HEK293T (cell line): ENCODE results near the gene SMIM41.

Experiments
- CTCF ChIA-PET: fragments of 350-600 bp; formaldehyde crosslinking; extraction: SDS; loops from one replicate; lab custom pipeline; 2021; ENCODE audit warnings: antibody characterized with exemption, inconsistent platforms; lab: Yijun Ruan, JAX
- POLR2A ChIA-PET: fragments of 350-600 bp; formaldehyde crosslinking; extraction: SDS; loops from one replicate; lab custom pipeline; 2020; ENCODE audit warnings: antibody characterized with exemption, inconsistent platforms; lab: Yijun Ruan, JAX
- DNase-seq: peaks from one replicate; pipeline ENCODE4 v3.0.0; 2012; ENCODE audit warnings: mixed read lengths; ENCODE audit errors: extremely low spot score
- ARNT ChIP-seq: fragments of 450-650 bp; IDR thresholded peaks from 2 replicates; pipeline ENCODE4 v1.6.1; 2017; ENCODE audit warnings: mild to moderate bottlenecking
- BHLHE40 ChIP-seq: fragments of 450-650 bp; IDR thresholded peaks from 2 replicates; pipeline ENCODE4 v1.6.1; 2016; ENCODE audit warnings: mild to moderate bottlenecking, moderate library complexity, borderline replicate concordance
- CTBP1 ChIP-seq: fragments of 450-650 bp; IDR thresholded peaks from 2 replicates; pipeline ENCODE4 v1.6.1; 2016; ENCODE audit warnings: borderline replicate concordance
- ELF4 ChIP-seq: fragments of 450-650 bp; IDR thresholded peaks from 2 replicates; pipeline ENCODE4 v1.6.1; 2017; ENCODE audit warnings: antibody characterized with exemption
- FOXA1 ChIP-seq: fragments of 450-650 bp; IDR thresholded peaks from 2 replicates; pipeline ENCODE4 v1.6.1; 2016; ENCODE audit warnings: mild to moderate bottlenecking
- FOXK2 ChIP-seq: fragments of 450-650 bp; IDR thresholded peaks from 2 replicates; pipeline ENCODE4 v1.6.1; 2016; ENCODE audit warnings: mild to moderate bottlenecking
- FOXM1 ChIP-seq: fragments of 450-650 bp; IDR thresholded peaks from 2 replicates; pipeline ENCODE4 v1.6.1; 2017; ENCODE audit warnings: mild to moderate bottlenecking, borderline replicate concordance
- HDGF ChIP-seq: fragments of 450-650 bp; IDR thresholded peaks from 2 replicates; pipeline ENCODE4 v1.6.1; 2017; ENCODE audit warnings: antibody characterized with exemption, borderline replicate concordance
- L3MBTL2 ChIP-seq: fragments of 450-650 bp; conservative IDR thresholded peaks from 2 replicates; pipeline ENCODE4 v1.6.1; 2016; ENCODE audit warnings: mild to moderate bottlenecking
- LEF1 ChIP-seq: fragments of 450-650 bp; IDR thresholded peaks from 2 replicates; pipeline ENCODE4 v1.6.1; 2017; ENCODE audit warnings: mild to moderate bottlenecking, borderline replicate concordance
- NFRKB ChIP-seq: fragments of 450-650 bp; IDR thresholded peaks from 2 replicates; pipeline ENCODE4 v1.6.1; 2016; ENCODE audit warnings: mild to moderate bottlenecking, moderate library complexity
- SP1 ChIP-seq: fragments of 450-650 bp; IDR thresholded peaks from 2 replicates; pipeline ENCODE4 v1.6.1; 2017
- SUZ12 ChIP-seq: fragments of 450-650 bp; IDR thresholded peaks from 2 replicates; pipeline ENCODE4 v1.6.1; 2016; ENCODE audit warnings: mild to moderate bottlenecking
- TARDBP ChIP-seq: fragments of 450-650 bp; IDR thresholded peaks from 2 replicates; pipeline ENCODE4 v1.6.1; 2016
- ZNF384 ChIP-seq: fragments of 450-650 bp; IDR thresholded peaks from 2 replicates; pipeline ENCODE4 v1.6.1; 2016
- TF ChIP-seq, protein P1 (sequence below): fragments of 450-650 bp; IDR thresholded peaks from 2 replicates; pipeline ENCODE4 v1.6.1; 2016

SMIM41 gene

GRCh38 chr12:52042706-52043385 lies 36.7 kb upstream of the SMIM41 start:
- no peak for TF ChIP-seq L3MBTL2
- no peak for TF ChIP-seq BHLHE40
- TF ChIP-seq SP1: no peak
- TF ChIP-seq SUZ12: no peak
- no peak for TF ChIP-seq CTBP1
- TF ChIP-seq LEF1: no peak
- no peak for TF ChIP-seq NFRKB
- TF ChIP-seq, protein P1, sequence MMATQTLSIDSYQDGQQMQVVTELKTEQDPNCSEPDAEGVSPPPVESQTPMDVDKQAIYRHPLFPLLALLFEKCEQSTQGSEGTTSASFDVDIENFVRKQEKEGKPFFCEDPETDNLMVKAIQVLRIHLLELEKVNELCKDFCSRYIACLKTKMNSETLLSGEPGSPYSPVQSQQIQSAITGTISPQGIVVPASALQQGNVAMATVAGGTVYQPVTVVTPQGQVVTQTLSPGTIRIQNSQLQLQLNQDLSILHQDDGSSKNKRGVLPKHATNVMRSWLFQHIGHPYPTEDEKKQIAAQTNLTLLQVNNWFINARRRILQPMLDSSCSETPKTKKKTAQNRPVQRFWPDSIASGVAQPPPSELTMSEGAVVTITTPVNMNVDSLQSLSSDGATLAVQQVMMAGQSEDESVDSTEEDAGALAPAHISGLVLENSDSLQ: no peak
- no peak for TF ChIP-seq FOXK2
- no peak for TF ChIP-seq FOXM1
- POLR2A ChIA-PET: no interaction called here
- DNase-seq: no peak
- CTCF ChIA-PET: no interaction called here

DNA sequence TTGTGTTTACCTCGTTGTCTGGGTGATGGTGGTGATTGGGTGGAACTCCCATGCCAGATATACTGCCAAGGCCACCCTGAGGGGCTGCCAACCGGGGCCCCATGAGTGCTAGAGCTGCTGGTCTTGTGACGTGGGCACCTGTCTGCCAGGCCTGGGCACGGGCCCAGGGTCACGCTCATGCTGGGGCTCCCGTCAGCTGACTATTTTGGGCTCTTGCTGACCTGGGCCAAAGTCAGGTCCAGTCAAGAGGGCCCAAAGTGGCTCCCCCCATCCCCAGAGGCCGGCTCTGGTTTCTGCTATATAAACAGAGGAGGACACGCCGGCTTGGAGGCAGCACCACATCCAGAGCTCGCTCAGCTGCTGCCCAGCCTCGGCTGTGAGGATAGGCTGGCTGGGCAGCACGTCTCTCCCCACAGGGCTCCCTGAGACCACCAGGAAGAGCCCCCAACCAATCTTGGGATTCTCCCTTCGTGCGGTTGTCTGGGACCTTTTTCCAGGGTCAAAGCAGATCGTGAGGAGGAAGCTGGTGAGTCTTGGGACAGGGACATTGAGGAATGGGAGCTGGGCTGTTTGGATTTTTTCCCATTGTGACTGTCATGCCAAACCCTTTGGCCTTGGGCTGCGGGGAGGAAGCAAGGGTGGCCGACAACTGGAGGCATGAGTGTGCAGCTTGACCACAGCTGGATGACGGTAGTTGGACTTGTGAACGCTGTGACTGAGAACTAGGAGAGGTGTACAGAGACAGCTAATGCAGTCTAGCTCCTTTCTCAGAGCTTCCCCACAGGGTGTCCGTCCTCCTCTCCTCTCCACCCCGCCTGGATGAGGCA lies 35.9 kb upstream of the SMIM41 start:
- ChIA-PET POLR2A (no interaction called here), CTCF (interaction anchor here (1.0 kb wide), 1 partner anchor 18 kb away, joined by 6 read pairs; no protein-coding TSS in a partner anchor)
- no peak for TF ChIP-seq NFRKB
- TF ChIP-seq CTBP1: no peak
- TF ChIP-seq ARNT: no peak
- DNase-seq: no peak

DNA sequence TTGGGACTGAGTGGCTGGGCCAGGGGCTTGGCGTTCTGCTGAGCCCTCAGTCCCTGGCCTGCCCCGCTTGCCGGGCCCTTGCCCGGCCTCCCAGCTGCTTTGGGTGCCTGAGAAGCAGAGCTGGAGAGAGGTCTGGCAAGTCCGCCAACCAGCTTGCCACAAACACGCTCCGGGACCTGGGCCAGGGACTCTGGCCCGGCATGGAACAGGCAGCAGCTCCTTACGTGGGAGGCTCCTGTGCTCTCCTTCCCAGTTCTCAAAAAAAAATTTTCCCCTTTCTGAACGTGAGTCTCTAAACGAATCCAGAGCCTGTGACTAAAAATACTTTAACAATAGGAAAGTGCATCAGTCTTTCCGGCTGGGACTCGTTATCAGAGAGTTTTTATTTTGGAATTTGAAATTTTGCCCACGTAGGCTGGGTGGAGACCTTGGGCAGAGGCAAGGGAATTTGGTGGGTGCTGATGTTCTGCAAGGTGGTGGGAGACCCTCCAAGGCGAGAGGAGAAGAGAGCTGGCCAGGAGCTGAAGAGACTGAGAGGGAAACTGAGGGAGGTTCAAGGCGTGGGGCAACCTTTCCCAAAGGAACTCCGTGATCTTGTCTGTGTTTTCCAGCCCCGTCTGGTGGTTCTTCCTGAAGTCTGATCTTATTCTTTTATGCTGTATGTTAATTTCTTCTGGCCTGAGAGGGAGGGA lies 35.1 kb upstream of the SMIM41 start:
- POLR2A ChIA-PET: interaction anchor here (1.2 kb wide), 1 partner anchor 19 kb away, joined by 3 read pairs; no protein-coding TSS in a partner anchor
- CTCF ChIA-PET: interaction anchor here (1.0 kb wide), 1 partner anchor 19 kb away, joined by 6 read pairs; no protein-coding TSS in a partner anchor
- DNase-seq: no peak
- TF ChIP-seq BHLHE40 (no peak), ZNF384 (no peak), LEF1 (no peak), ARNT (no peak), L3MBTL2 (no peak), NFRKB (no peak)

DNA sequence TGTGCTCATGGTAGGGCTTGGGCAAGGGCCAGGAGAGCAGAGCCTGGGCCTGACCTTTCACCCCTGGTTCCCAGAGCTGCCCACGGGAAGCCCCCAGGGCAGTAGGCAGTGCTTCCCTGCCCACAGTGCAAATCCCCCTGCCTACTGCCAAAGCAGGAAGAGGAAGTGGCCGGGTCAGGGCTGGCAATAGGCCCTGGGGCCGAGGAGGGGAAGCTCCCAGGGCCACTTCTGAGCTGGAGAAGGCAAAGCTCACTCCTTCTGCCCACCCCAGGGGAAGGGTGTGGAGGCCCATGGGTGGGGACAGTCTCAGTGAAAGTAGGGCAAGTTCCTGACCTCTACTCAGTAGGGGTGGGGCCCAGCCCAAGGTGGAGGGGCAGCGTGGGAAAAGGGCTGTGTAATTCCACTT lies 33.7 kb upstream of the SMIM41 start:
- no peak for TF ChIP-seq NFRKB
- TF ChIP-seq CTBP1: no peak
- no peak for TF ChIP-seq ELF4
- no peak for TF ChIP-seq ARNT
- TF ChIP-seq SP1: no peak
- no peak for TF ChIP-seq TARDBP
- no peak for TF ChIP-seq FOXK2
- no peak for TF ChIP-seq FOXA1
- no peak for TF ChIP-seq HDGF
- TF ChIP-seq SUZ12: no peak
- no peak for TF ChIP-seq BHLHE40
- no peak for TF ChIP-seq FOXM1
- DNase-seq: no peak
- POLR2A ChIA-PET: interaction anchor here (1.2 kb wide), 1 partner anchor 21 kb away, joined by 3 read pairs; no protein-coding TSS in a partner anchor
- CTCF ChIA-PET: no interaction called here

- ChIA-PET POLR2A (interaction anchor here (1.4 to 1.7 kb wide), 2 partner anchors 9 to 14 kb away, joined by 3 to 8 read pairs; no protein-coding TSS in a partner anchor), CTCF (interaction anchor here (1.2 kb wide), 1 partner anchor 22 kb away, joined by 3 read pairs; no protein-coding TSS in a partner anchor)
- no peak for DNase-seq
- TF ChIP-seq L3MBTL2 (no peak), HDGF (no peak), ARNT (no peak), ZNF384 (no peak)
- TF ChIP-seq, protein P1: no peak
Observed at GRCh38 chr12:52046859-52047258, 32.6 kb upstream of the SMIM41 start.

- DNase-seq: no peak
- no peak for TF ChIP-seq SUZ12
- TF ChIP-seq, protein P1: no peak
- no peak for TF ChIP-seq LEF1
- TF ChIP-seq L3MBTL2: no peak
- POLR2A ChIA-PET: no interaction called here
- CTCF ChIA-PET: interaction anchor here (1.5 kb wide), 1 partner anchor 24 kb away, joined by 3 read pairs; no protein-coding TSS in a partner anchor
Observed at GRCh38 chr12:52049286-52049685, 30.2 kb upstream of the SMIM41 start.
